HL-60 (cell line): Measurements from ENCODE around the gene HDAC9.

Experiments used
- POLR2AphosphoS5 ChIP-seq: IDR thresholded peaks from 2 replicates; pipeline ENCODE4 v1.6.1; 2012; ENCODE audit warnings: low read depth
- TF ChIP-seq, protein P1 (sequence below): IDR thresholded peaks from one replicate; pipeline ENCODE4 v1.5.1; 2011; ENCODE audit warnings: low read length, control low read depth, inconsistent platforms; ENCODE audit not compliant: insufficient read depth
- TF ChIP-seq, protein P2 (sequence below): IDR thresholded peaks from 2 replicates; pipeline ENCODE4 v1.6.1; 2012; ENCODE audit warnings: low read depth; ENCODE audit not compliant: insufficient replicate concordance

DNA sequence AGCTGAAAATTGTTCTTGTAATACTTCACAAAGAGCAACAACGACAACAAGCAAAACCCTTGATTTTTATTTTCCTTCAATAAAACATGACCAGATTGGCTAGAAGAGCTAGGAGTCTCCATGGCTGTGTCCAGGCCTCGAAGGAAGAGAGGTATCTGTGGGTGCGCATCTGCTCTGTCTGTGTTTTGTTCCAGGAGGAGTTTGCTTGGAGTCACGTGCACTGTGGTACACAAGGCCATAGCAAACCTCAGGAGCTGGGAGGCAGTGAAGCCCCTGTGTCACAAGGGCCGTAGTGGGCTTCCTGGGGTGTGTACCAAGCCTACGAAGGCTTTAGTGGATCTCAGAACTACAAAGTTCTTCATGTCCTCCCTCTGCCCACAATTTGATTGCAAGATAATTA, 350.2 kb downstream of the HDAC9 start:
- TF ChIP-seq, protein P1, sequence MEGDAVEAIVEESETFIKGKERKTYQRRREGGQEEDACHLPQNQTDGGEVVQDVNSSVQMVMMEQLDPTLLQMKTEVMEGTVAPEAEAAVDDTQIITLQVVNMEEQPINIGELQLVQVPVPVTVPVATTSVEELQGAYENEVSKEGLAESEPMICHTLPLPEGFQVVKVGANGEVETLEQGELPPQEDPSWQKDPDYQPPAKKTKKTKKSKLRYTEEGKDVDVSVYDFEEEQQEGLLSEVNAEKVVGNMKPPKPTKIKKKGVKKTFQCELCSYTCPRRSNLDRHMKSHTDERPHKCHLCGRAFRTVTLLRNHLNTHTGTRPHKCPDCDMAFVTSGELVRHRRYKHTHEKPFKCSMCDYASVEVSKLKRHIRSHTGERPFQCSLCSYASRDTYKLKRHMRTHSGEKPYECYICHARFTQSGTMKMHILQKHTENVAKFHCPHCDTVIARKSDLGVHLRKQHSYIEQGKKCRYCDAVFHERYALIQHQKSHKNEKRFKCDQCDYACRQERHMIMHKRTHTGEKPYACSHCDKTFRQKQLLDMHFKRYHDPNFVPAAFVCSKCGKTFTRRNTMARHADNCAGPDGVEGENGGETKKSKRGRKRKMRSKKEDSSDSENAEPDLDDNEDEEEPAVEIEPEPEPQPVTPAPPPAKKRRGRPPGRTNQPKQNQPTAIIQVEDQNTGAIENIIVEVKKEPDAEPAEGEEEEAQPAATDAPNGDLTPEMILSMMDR = no peak
- no peak for TF ChIP-seq POLR2AphosphoS5
- TF ChIP-seq, protein P2, sequence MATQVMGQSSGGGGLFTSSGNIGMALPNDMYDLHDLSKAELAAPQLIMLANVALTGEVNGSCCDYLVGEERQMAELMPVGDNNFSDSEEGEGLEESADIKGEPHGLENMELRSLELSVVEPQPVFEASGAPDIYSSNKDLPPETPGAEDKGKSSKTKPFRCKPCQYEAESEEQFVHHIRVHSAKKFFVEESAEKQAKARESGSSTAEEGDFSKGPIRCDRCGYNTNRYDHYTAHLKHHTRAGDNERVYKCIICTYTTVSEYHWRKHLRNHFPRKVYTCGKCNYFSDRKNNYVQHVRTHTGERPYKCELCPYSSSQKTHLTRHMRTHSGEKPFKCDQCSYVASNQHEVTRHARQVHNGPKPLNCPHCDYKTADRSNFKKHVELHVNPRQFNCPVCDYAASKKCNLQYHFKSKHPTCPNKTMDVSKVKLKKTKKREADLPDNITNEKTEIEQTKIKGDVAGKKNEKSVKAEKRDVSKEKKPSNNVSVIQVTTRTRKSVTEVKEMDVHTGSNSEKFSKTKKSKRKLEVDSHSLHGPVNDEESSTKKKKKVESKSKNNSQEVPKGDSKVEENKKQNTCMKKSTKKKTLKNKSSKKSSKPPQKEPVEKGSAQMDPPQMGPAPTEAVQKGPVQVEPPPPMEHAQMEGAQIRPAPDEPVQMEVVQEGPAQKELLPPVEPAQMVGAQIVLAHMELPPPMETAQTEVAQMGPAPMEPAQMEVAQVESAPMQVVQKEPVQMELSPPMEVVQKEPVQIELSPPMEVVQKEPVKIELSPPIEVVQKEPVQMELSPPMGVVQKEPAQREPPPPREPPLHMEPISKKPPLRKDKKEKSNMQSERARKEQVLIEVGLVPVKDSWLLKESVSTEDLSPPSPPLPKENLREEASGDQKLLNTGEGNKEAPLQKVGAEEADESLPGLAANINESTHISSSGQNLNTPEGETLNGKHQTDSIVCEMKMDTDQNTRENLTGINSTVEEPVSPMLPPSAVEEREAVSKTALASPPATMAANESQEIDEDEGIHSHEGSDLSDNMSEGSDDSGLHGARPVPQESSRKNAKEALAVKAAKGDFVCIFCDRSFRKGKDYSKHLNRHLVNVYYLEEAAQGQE = no peak
